Measurements from ENCODE around the gene SIGLEC11.

- TF ChIP-seq ZNF76 (tag by site-specific recombination; IDR thresholded peaks at IDR 0.05; ENCODE audit: borderline replicate concordance, low read depth) (no peak), ZNF585B (tag by site-specific recombination; IDR thresholded peaks at IDR 0.05) (no peak), ZNF266 (tag by site-specific recombination; IDR thresholded peaks at IDR 0.05; ENCODE audit: low read depth) (no peak), ZNF175 (tag by site-specific recombination; IDR thresholded peaks at IDR 0.05) (no peak), ZBTB1 (tag by site-specific recombination; IDR thresholded peaks at IDR 0.05) (no peak), KLF16 (tag by site-specific recombination; IDR thresholded peaks at IDR 0.05) (no peak), ZNF791 (tag by site-specific recombination; IDR thresholded peaks at IDR 0.05) (no peak), ZNF707 (tag by site-specific recombination; IDR thresholded peaks at IDR 0.05) (no peak), SP2 (tag by site-specific recombination; IDR thresholded peaks at IDR 0.05) (no peak)
- TF ChIP-seq, protein P1, sequence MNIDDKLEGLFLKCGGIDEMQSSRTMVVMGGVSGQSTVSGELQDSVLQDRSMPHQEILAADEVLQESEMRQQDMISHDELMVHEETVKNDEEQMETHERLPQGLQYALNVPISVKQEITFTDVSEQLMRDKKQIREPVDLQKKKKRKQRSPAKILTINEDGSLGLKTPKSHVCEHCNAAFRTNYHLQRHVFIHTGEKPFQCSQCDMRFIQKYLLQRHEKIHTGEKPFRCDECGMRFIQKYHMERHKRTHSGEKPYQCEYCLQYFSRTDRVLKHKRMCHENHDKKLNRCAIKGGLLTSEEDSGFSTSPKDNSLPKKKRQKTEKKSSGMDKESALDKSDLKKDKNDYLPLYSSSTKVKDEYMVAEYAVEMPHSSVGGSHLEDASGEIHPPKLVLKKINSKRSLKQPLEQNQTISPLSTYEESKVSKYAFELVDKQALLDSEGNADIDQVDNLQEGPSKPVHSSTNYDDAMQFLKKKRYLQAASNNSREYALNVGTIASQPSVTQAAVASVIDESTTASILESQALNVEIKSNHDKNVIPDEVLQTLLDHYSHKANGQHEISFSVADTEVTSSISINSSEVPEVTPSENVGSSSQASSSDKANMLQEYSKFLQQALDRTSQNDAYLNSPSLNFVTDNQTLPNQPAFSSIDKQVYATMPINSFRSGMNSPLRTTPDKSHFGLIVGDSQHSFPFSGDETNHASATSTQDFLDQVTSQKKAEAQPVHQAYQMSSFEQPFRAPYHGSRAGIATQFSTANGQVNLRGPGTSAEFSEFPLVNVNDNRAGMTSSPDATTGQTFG (tag by site-specific recombination; IDR thresholded peaks at IDR 0.05; ENCODE audit: borderline replicate concordance): no peak
- TF ChIP-seq, protein P2, sequence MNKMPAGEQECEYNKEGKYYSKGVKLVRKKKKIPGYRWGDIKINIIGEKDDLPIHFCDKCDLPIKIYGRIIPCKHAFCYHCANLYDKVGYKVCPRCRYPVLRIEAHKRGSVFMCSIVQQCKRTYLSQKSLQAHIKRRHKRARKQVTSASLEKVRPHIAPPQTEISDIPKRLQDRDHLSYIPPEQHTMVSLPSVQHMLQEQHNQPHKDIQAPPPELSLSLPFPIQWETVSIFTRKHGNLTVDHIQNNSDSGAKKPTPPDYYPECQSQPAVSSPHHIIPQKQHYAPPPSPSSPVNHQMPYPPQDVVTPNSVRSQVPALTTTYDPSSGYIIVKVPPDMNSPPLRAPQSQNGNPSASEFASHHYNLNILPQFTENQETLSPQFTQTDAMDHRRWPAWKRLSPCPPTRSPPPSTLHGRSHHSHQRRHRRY (tag by site-specific recombination; IDR thresholded peaks at IDR 0.05): no peak
- TF ChIP-seq, protein P3, sequence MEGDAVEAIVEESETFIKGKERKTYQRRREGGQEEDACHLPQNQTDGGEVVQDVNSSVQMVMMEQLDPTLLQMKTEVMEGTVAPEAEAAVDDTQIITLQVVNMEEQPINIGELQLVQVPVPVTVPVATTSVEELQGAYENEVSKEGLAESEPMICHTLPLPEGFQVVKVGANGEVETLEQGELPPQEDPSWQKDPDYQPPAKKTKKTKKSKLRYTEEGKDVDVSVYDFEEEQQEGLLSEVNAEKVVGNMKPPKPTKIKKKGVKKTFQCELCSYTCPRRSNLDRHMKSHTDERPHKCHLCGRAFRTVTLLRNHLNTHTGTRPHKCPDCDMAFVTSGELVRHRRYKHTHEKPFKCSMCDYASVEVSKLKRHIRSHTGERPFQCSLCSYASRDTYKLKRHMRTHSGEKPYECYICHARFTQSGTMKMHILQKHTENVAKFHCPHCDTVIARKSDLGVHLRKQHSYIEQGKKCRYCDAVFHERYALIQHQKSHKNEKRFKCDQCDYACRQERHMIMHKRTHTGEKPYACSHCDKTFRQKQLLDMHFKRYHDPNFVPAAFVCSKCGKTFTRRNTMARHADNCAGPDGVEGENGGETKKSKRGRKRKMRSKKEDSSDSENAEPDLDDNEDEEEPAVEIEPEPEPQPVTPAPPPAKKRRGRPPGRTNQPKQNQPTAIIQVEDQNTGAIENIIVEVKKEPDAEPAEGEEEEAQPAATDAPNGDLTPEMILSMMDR (tag by site-specific recombination; IDR thresholded peaks at IDR 0.05): no peak
- TF ChIP-seq, protein P4, sequence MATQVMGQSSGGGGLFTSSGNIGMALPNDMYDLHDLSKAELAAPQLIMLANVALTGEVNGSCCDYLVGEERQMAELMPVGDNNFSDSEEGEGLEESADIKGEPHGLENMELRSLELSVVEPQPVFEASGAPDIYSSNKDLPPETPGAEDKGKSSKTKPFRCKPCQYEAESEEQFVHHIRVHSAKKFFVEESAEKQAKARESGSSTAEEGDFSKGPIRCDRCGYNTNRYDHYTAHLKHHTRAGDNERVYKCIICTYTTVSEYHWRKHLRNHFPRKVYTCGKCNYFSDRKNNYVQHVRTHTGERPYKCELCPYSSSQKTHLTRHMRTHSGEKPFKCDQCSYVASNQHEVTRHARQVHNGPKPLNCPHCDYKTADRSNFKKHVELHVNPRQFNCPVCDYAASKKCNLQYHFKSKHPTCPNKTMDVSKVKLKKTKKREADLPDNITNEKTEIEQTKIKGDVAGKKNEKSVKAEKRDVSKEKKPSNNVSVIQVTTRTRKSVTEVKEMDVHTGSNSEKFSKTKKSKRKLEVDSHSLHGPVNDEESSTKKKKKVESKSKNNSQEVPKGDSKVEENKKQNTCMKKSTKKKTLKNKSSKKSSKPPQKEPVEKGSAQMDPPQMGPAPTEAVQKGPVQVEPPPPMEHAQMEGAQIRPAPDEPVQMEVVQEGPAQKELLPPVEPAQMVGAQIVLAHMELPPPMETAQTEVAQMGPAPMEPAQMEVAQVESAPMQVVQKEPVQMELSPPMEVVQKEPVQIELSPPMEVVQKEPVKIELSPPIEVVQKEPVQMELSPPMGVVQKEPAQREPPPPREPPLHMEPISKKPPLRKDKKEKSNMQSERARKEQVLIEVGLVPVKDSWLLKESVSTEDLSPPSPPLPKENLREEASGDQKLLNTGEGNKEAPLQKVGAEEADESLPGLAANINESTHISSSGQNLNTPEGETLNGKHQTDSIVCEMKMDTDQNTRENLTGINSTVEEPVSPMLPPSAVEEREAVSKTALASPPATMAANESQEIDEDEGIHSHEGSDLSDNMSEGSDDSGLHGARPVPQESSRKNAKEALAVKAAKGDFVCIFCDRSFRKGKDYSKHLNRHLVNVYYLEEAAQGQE (tag by site-specific recombination; IDR thresholded peaks at IDR 0.05): no peak
Measured at GRCh38 chr19:49949742-49950589, 11.0 kb downstream of the SIGLEC11 start.

All from HEK293 (cell line).